Testis (tissue), 3 donors: Measurements from ENCODE around the gene SLC30A1. TPM values are rescaled to one million over a fixed set of nuclear protein-coding genes. Genes with fewer than 3 reads are reported as not detected.

Experiments
- DNase-seq: peaks from one replicate; pipeline ENCODE4 v3.0.0-alpha.2; 2019
- H3K27ac ChIP-seq, 2 donors: fragments of 200-600 bp; sonication (generic); one replicate each; pipeline ENCODE4 v1.5.1; 2019
- H3K27me3 ChIP-seq: fragments of 200-600 bp; sonication (generic); one replicate; pipeline ENCODE4 v1.5.1; 2019
- H3K36me3 ChIP-seq: fragments of 200-600 bp; sonication (generic); one replicate; pipeline ENCODE4 v1.5.1; 2017; ENCODE audit warnings: low read depth; ENCODE audit errors: missing control alignments
- H3K4me1 ChIP-seq: fragments of 200-600 bp; sonication (generic); one replicate; pipeline ENCODE4 v1.5.1; 2019
- H3K4me3 ChIP-seq, 2 donors: fragments of 200-600 bp; sonication (generic); one replicate each; pipeline ENCODE4 v1.5.1; 2017 to 2019
- H3K9me3 ChIP-seq: fragments of 200-600 bp; sonication (generic); one replicate; pipeline ENCODE4 v1.5.1; 2017
- CTCF ChIP-seq, 3 experiments: fragments of 450-650 bp in 2 of 3; fragments of 200-600 bp in 1 of 3; sonication (generic) in 1 of 3; IDR thresholded peaks; one replicate each; pipeline ENCODE4 v1.5.1; 2016 to 2019; ENCODE audit warnings: antibody characterized with exemption in 3 of 3, mild to moderate bottlenecking in 2 of 3, moderate library complexity in 1 of 3
- POLR2A ChIP-seq: fragments of 450-650 bp; IDR thresholded peaks from one replicate; pipeline ENCODE4 v1.6.1; 2017; ENCODE audit warnings: antibody characterized with exemption, mild to moderate bottlenecking, moderate library complexity
- WGBS, 2 donors: methylation state at CpG; one replicate each; pipeline ENCODE4 v1.1.5; 2018; 5-methylcytosine and 5-hydroxymethylcytosine counted together
- intact Hi-C: fragments of 100-400 bp; cut with DNase I; formaldehyde crosslinking; loops from one replicate; pipeline ENCODE4 v1.15.1; 2023; ENCODE audit warnings: low total_unique reads
- polyA plus RNA-seq: library from polyadenylated mRNA; stranded (reverse); fragments of 350-450 nt; fragmentation: Illumina TruSeq; extraction: RNeasy Lipid Tissue Mini Kit (QIAGEN cat#74804); gene quantifications from one replicate; pipeline ENCODE4 v1.2.3, GENCODE V29; 2014; ENCODE audit warnings: low read depth, low replicate concordance; ENCODE audit not compliant: insufficient read depth
- total RNA-seq, 2 donors: library from RNA; depleted of rRNA; stranded (reverse); fragments of >200 nt; gene quantifications; one replicate each; pipeline ENCODE4 v1.2.3, GENCODE V29; 2016

The SLC30A1 gene
- total and polyA plus RNA-seq, 3 donors from 2014 or later: 29.4 to 37.3 (median 33.3) TPM

DNA sequence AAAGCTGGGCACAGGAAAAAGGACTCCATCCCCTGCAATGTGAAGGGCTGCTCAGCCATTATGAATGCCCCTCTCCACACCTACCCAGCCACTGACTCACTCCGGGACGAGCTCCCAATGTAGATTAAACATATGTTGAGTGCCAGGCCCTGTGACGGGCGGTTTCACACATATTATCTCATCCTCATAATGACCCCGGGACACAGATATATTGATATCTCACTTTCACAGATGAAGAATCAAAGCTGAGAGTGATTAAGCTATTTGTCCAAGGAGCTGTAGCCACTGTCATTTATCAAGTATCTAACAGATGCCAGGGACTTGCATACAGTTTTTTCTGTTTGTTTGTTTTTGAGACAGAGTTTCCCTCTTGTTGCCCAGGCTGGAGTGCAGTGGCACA, 35.0 kb upstream of the SLC30A1 start:
- DNase-seq: no peak
- no peaks in the 10 kb centered on the region for H3K9me3 ChIP-seq
- H3K27ac ChIP-seq: no peak overlapping the region
- H3K27me3 ChIP-seq: no peaks in the 10 kb centered on the region
- intact Hi-C loops: loop anchor here (5.0 kb wide), 1 partner anchor 37 kb away; the partner anchor contains the start of gene SLC30A1
- no peak overlapping the region for H3K4me3 ChIP-seq
- H3K36me3 ChIP-seq: no peaks in the 10 kb centered on the region
- 85 to 89% methylated on average over 5 of the region's 5 CpGs for WGBS, 2 donors
- TF ChIP-seq POLR2A (no peak), CTCF (IDR thresholded peaks at IDR 0.05) (no peak)
- peaks cover 19% of the 10 kb centered on the region for H3K4me1 ChIP-seq

GRCh38 chr1:211613108-211613947, 34.4 kb upstream of the SLC30A1 start:
- H3K27ac ChIP-seq: peak overlapping the region in 1 of 2 donors; percentile 66

GRCh38 chr1:211612786-211613107, 33.8 kb upstream of the SLC30A1 start:
- H3K9me3 ChIP-seq: no peaks in the 10 kb centered on the region
- H3K36me3 ChIP-seq: no peaks in the 10 kb centered on the region
- H3K4me1 ChIP-seq: peaks cover 19% of the 10 kb centered on the region
- no peak overlapping the region for H3K4me3 ChIP-seq
- TF ChIP-seq CTCF (IDR thresholded peaks at IDR 0.05) (no peak), POLR2A (no peak)
- DNase-seq: no peak
- intact Hi-C loops: loop anchor here (5.0 kb wide), 1 partner anchor 35 kb away; the partner anchor contains the start of gene SLC30A1
- H3K27me3 ChIP-seq: no peaks in the 10 kb centered on the region
- H3K27ac ChIP-seq: no peak overlapping the region
- 91 to 96% methylated on average over 6 of the region's 6 CpGs for WGBS, 2 donors

More at GRCh38 chr1:211613108-211613947, 34.4 kb upstream of the SLC30A1 start:
- intact Hi-C loops: loop anchor here (5.0 kb wide), 1 partner anchor 36 kb away; the partner anchor contains the start of gene SLC30A1
- no peaks in the 10 kb centered on the region for H3K9me3 ChIP-seq
- 77 to 81% methylated on average over 8 of the region's 8 CpGs for WGBS, 2 donors
- TF ChIP-seq CTCF (IDR thresholded peaks at IDR 0.05) (no peak), POLR2A (no peak)
- peaks cover 19% of the 10 kb centered on the region for H3K4me1 ChIP-seq
- no peak overlapping the region for H3K4me3 ChIP-seq
- H3K27me3 ChIP-seq: no peaks in the 10 kb centered on the region
- no peaks in the 10 kb centered on the region for H3K36me3 ChIP-seq
- DNase-seq: peak; percentile 72

- DNase-seq: no peak
- intact Hi-C loops: loop anchor here (5.0 kb wide), 1 partner anchor 35 kb away; the partner anchor contains the start of gene SLC30A1
- H3K4me1 ChIP-seq: peaks cover 19% of the 10 kb centered on the region
- 82 to 85% methylated on average over 4 of the region's 4 CpGs for WGBS, 2 donors
- H3K4me3 ChIP-seq: no peak overlapping the region
- no peak for TF ChIP-seq CTCF (IDR thresholded peaks at IDR 0.05)
- no peak for TF ChIP-seq POLR2A
- H3K36me3 ChIP-seq: no peaks in the 10 kb centered on the region
- no peaks in the 10 kb centered on the region for H3K9me3 ChIP-seq
- no peaks in the 10 kb centered on the region for H3K27me3 ChIP-seq
- peak overlapping the region in 1 of 2 donors; percentile 32 for H3K27ac ChIP-seq
These were observed 32.9 kb upstream of the SLC30A1 start for GRCh38 chr1:211611818-211612217.
